GM12878 (cell line): ENCODE data around the gene ZNF836. TPM values are rescaled to one million over a fixed set of nuclear protein-coding genes. Genes with fewer than 3 reads are reported as not detected.
A peak's percentile ranks its signal among the peaks of the same experiment; 100 is the strongest.

ENCODE experiments used
- BRCA1 ChIP-seq: IDR thresholded peaks from 2 replicates; pipeline ENCODE4 v1.6.1; 2011; ENCODE audit warnings: low read depth, low read length, improper control_type of control experiment
- CEBPB ChIP-seq, 2 experiments: fragments of 150-350 bp in 1 of 2; IDR thresholded peaks; 2 replicates each; pipeline ENCODE4 v1.6.1; 2012 to 2014; ENCODE audit warnings: low read depth in 2 of 2, low read length in 2 of 2, borderline replicate concordance in 1 of 2, inconsistent platforms in 1 of 2
- E2F4 ChIP-seq: IDR thresholded peaks from 2 replicates; pipeline ENCODE4 v1.6.1; 2012; ENCODE audit warnings: low read depth, low read length, improper control_type of control experiment
- EGR1 ChIP-seq, 2 experiments: IDR thresholded peaks; 1 replicate in 1 of 2; 2 replicates in 1 of 2; pipeline ENCODE4 v1.6.1; 2011 to 2012; ENCODE audit warnings: low read depth in 2 of 2, low read length in 2 of 2, borderline replicate concordance in 1 of 2, mild to moderate bottlenecking in 1 of 2, moderate library complexity in 1 of 2
- HDAC2 ChIP-seq: fragments of 200-600 bp; sonication (generic); IDR thresholded peaks from 2 replicates; pipeline ENCODE4 v1.6.1; 2017
- IKZF1 ChIP-seq: fragments of 450-650 bp; conservative IDR thresholded peaks from 2 replicates; pipeline ENCODE4 v1.6.1; 2017; ENCODE audit warnings: antibody characterized with exemption, mild to moderate bottlenecking
- JUND ChIP-seq: IDR thresholded peaks from 2 replicates; pipeline ENCODE4 v1.6.1; 2012; ENCODE audit warnings: low read depth, mild to moderate bottlenecking, low read length, improper control_type of control experiment, moderate library complexity
- LARP7 ChIP-seq: fragments of 450-650 bp; IDR thresholded peaks from 2 replicates; pipeline ENCODE4 v1.6.1; 2017; ENCODE audit warnings: mild to moderate bottlenecking
- NFXL1 ChIP-seq: fragments of 450-650 bp; IDR thresholded peaks from 2 replicates; pipeline ENCODE4 v1.6.1; 2017; ENCODE audit warnings: antibody characterized with exemption, mild to moderate bottlenecking, borderline replicate concordance
- NFYA ChIP-seq: IDR thresholded peaks from 2 replicates; pipeline ENCODE4 v1.6.1; 2011; ENCODE audit warnings: low read depth, mild to moderate bottlenecking, low read length, improper control_type of control experiment, borderline replicate concordance
- NR2F1 ChIP-seq: fragments of 450-650 bp; conservative IDR thresholded peaks from 2 replicates; pipeline ENCODE4 v1.6.1; 2017; ENCODE audit warnings: mild to moderate bottlenecking
- RFX5 ChIP-seq: IDR thresholded peaks from 2 replicates; pipeline ENCODE4 v1.6.1; 2011; ENCODE audit warnings: low read depth, low read length, improper control_type of control experiment
- SREBF2 ChIP-seq: IDR thresholded peaks from 2 replicates; pipeline ENCODE4 v1.6.1; 2012; ENCODE audit warnings: mild to moderate bottlenecking, low read length
- TCF7 ChIP-seq: IDR thresholded peaks from 2 replicates; pipeline ENCODE4 v1.6.1; 2014; ENCODE audit warnings: antibody characterized with exemption, borderline replicate concordance
- ZNF207 ChIP-seq: fragments of 450-650 bp; IDR thresholded peaks from 2 replicates; pipeline ENCODE4 v1.6.1; 2014; ENCODE audit warnings: antibody characterized with exemption, mild to moderate bottlenecking, borderline replicate concordance
- ZNF24 ChIP-seq: fragments of 450-650 bp; IDR thresholded peaks from 2 replicates; pipeline ENCODE4 v1.6.1; 2017; ENCODE audit warnings: antibody characterized with exemption, mild to moderate bottlenecking
- polyA plus RNA-seq, 11 experiments: library from polyadenylated mRNA; depleted of rRNA in 4 of 11; unstranded in 6 of 11; stranded (reverse) in 5 of 11; fragments of >200 nt; fragmentation: Nextera tagmentation in 4 of 11; fragmentation: Illumina TruSeq in 1 of 11; extraction: Ambion mirVana in 4 of 11; extraction: Trizol in 1 of 11; gene quantifications; 1 replicate in 1 of 11; 2 replicates in 10 of 11; pipeline versions ENCODE4 v1.2.1 to v1.2.3, GENCODE V29; 2011 to 2016; ENCODE audit warnings: inconsistent platforms in 2 of 11, missing spikeins in 2 of 11, low read depth in 1 of 11
- total RNA-seq, 4 experiments: library from RNA; depleted of rRNA in 3 of 4; stranded (reverse); fragments of >200 nt in 3 of 4; fragmentation: Illumina TruSeq in 1 of 4; extraction: Trizol in 1 of 4; gene quantifications; 2 replicates each; pipeline versions ENCODE4 v1.2.1 to v1.2.3, GENCODE V29; 2013 to 2021
- TF ChIP-seq, protein P1 (sequence below): fragments of 450-650 bp; formaldehyde crosslinking; IDR thresholded peaks from 2 replicates; pipeline ENCODE4 v1.4.0; 2022; ENCODE audit warnings: mild to moderate bottlenecking, moderate library complexity
- TF ChIP-seq, protein P2 (sequence below): IDR thresholded peaks from 2 replicates; pipeline ENCODE4 v1.6.1; 2012; ENCODE audit warnings: low read length, inconsistent platforms
- TF ChIP-seq, protein P3 (sequence below): fragments of 450-650 bp; IDR thresholded peaks from 2 replicates; pipeline ENCODE4 v1.6.1; 2014; ENCODE audit warnings: mild to moderate bottlenecking
- TF ChIP-seq, protein P4 (sequence below): fragments of 450-650 bp; IDR thresholded peaks from 2 replicates; pipeline ENCODE4 v1.6.1; 2016; ENCODE audit warnings: mild to moderate bottlenecking

The ZNF836 gene
- total and polyA plus RNA-seq, 10 of the 15 experiments (the other 5 are each of a cell fraction or from before 2014, with no cell fraction given): 4.5 to 9.2 (median 6.2) TPM

- TF ChIP-seq NFYA: no peak
- no peak for TF ChIP-seq E2F4
- TF ChIP-seq IKZF1: peak; percentile 73
- TF ChIP-seq, protein P1, sequence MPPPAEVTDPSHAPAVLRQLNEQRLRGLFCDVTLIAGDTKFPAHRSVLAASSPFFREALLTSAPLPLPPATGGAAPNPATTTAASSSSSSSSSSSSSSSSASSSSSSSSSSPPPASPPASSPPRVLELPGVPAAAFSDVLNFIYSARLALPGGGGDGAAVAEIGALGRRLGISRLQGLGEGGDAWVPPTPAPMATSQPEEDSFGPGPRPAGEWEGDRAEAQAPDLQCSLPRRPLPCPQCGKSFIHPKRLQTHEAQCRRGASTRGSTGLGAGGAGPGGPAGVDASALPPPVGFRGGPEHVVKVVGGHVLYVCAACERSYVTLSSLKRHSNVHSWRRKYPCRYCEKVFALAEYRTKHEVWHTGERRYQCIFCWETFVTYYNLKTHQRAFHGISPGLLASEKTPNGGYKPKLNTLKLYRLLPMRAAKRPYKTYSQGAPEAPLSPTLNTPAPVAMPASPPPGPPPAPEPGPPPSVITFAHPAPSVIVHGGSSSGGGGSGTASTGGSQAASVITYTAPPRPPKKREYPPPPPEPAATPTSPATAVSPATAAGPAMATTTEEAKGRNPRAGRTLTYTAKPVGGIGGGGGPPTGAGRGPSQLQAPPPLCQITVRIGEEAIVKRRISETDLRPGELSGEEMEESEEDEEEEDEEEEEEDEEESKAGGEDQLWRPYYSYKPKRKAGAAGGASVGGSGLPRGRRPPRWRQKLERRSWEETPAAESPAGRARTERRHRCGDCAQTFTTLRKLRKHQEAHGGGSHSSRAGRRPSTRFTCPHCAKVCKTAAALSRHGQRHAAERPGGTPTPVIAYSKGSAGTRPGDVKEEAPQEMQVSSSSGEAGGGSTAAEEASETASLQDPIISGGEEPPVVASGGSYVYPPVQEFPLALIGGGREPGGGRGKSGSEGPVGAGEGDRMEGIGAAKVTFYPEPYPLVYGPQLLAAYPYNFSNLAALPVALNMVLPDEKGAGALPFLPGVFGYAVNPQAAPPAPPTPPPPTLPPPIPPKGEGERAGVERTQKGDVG (CRISPR knock-in tag): no peak
- no peak for TF ChIP-seq TCF7
- TF ChIP-seq, protein P2, sequence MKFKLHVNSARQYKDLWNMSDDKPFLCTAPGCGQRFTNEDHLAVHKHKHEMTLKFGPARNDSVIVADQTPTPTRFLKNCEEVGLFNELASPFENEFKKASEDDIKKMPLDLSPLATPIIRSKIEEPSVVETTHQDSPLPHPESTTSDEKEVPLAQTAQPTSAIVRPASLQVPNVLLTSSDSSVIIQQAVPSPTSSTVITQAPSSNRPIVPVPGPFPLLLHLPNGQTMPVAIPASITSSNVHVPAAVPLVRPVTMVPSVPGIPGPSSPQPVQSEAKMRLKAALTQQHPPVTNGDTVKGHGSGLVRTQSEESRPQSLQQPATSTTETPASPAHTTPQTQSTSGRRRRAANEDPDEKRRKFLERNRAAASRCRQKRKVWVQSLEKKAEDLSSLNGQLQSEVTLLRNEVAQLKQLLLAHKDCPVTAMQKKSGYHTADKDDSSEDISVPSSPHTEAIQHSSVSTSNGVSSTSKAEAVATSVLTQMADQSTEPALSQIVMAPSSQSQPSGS: no peak
- no peak for TF ChIP-seq SREBF2
- 0 out of 2 replicates have a peak, but pooled peaks have one; percentile 20 for TF ChIP-seq LARP7
- TF ChIP-seq ZNF24: 0 out of 2 replicates have a peak, but pooled peaks have one; percentile 5
- no peak for TF ChIP-seq CEBPB (IDR thresholded peaks at IDR 0.05; ENCODE audit: borderline replicate concordance in 1 of 2, low read depth in 2 of 2, low read length in 2 of 2)
- TF ChIP-seq, protein P3, sequence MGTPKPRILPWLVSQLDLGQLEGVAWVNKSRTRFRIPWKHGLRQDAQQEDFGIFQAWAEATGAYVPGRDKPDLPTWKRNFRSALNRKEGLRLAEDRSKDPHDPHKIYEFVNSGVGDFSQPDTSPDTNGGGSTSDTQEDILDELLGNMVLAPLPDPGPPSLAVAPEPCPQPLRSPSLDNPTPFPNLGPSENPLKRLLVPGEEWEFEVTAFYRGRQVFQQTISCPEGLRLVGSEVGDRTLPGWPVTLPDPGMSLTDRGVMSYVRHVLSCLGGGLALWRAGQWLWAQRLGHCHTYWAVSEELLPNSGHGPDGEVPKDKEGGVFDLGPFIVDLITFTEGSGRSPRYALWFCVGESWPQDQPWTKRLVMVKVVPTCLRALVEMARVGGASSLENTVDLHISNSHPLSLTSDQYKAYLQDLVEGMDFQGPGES: no peak
- peak in 1 of 2 experiments; percentile 20; a peak in 1 of 3 replicates for TF ChIP-seq EGR1 (IDR thresholded peaks at IDR 0.05; ENCODE audit: borderline replicate concordance in 1 of 2, low read depth in 2 of 2, low read length in 2 of 2)
- TF ChIP-seq BRCA1: no peak
- TF ChIP-seq RFX5: no peak
- no peak for TF ChIP-seq ZNF207
- TF ChIP-seq JUND: no peak
- peak; percentile 46; the same call in 1 of the 2 replicates for TF ChIP-seq NR2F1
- TF ChIP-seq NFXL1: no peak
- TF ChIP-seq HDAC2: no peak
- TF ChIP-seq, protein P4, sequence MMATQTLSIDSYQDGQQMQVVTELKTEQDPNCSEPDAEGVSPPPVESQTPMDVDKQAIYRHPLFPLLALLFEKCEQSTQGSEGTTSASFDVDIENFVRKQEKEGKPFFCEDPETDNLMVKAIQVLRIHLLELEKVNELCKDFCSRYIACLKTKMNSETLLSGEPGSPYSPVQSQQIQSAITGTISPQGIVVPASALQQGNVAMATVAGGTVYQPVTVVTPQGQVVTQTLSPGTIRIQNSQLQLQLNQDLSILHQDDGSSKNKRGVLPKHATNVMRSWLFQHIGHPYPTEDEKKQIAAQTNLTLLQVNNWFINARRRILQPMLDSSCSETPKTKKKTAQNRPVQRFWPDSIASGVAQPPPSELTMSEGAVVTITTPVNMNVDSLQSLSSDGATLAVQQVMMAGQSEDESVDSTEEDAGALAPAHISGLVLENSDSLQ: no peak
Observed at GRCh38 chr19:52139252-52140031, 32.0 kb downstream of the ZNF836 start, which contains the start of gene ZNF616 (continued).
